ENCODE measurements around the gene QRICH1. TPM values are rescaled to one million over a fixed set of nuclear protein-coding genes. Genes with fewer than 3 reads are reported as not detected.

QRICH1 gene
- total and polyA plus RNA-seq, 2 donors (not counting 3 experiments of a cell fraction or from before 2014, with no cell fraction given) = 89.7 to 116 TPM

GRCh38 chr3:48984663-48985062 lies 109.2 kb downstream of the QRICH1 start:
- H3K9ac ChIP-seq (replicated peaks; ENCODE audit: extremely low read depth, insufficient read depth, low read length) = no peak overlapping the region
- no peak overlapping the region for H3K4me2 ChIP-seq (ENCODE audit: insufficient read depth, low read length)
- no peaks in the 10 kb centered on the region for H3K79me2 ChIP-seq (ENCODE audit: control insufficient read depth, insufficient read depth, low read length)
- intact Hi-C loops (cut with micrococcal nuclease) = no loop called here
- H3K4me3 ChIP-seq (replicated peaks in 1 of 3; ENCODE audit: insufficient read depth in 1 of 3, low read depth in 1 of 3, low read length in 3 of 3) = no peak overlapping the region
- H3K27ac ChIP-seq (ENCODE audit: insufficient read depth, low read depth, low read length) = no peak overlapping the region
- TF ChIP-seq POLR2A (IDR thresholded peaks at IDR 0.05; ENCODE audit: low read depth, low read length) = no peak
- no peak for TF ChIP-seq FOS (IDR thresholded peaks at IDR 0.05; ENCODE audit: borderline replicate concordance, insufficient read depth, low read length)
- TF ChIP-seq CTCF (IDR thresholded peaks at IDR 0.05; ENCODE audit: extremely low read depth in 1 of 2, insufficient read depth in 1 of 2, low read depth in 1 of 2, low read length in 2 of 2) = no peak
- TF ChIP-seq GATA2 (IDR thresholded peaks at IDR 0.05; ENCODE audit: insufficient read depth, insufficient read length, low read depth, low read length) = no peak
- TF ChIP-seq MAX (IDR thresholded peaks at IDR 0.05; ENCODE audit: insufficient read depth, insufficient read length) = no peak
- TF ChIP-seq JUN (IDR thresholded peaks at IDR 0.05; ENCODE audit: borderline replicate concordance, insufficient read depth, insufficient read length, low read depth) = no peak
- TF ChIP-seq EZH2 (IDR thresholded peaks at IDR 0.05; ENCODE audit: borderline replicate concordance, low read depth, low read length, severe bottlenecking) = no peak
- no peak for TF ChIP-seq POLR2AphosphoS5 (IDR thresholded peaks at IDR 0.05; ENCODE audit: insufficient read depth, low read depth, low read length)
- TF ChIP-seq MYC (IDR thresholded peaks at IDR 0.05; ENCODE audit: low read depth, low read length) = no peak
- peaks cover 12% of the 10 kb centered on the region for H3K4me1 ChIP-seq (ENCODE audit: control insufficient read depth, extremely low read depth, insufficient read depth, low read length)
- no peaks in the 10 kb centered on the region for H4K20me1 ChIP-seq (replicated peaks; ENCODE audit: control insufficient read depth, extremely low read depth, insufficient read depth, low read length)
- CTCF ChIA-PET = interaction anchor here (0.9 to 8.8 kb wide), 4 partner anchors 11 to 464 kb away, joined by 3 to 254 read pairs (median 4); partner anchors contain the start of genes QRICH1 and WDR6
- H3K9me3 ChIP-seq (replicated peaks; ENCODE audit: control insufficient read depth, insufficient read depth, low read length) = no peaks in the 10 kb centered on the region
- H3K36me3 ChIP-seq (ENCODE audit: control insufficient read depth in 2 of 2, extremely low read depth in 1 of 2, insufficient read depth in 2 of 2, low read length in 2 of 2) = peaks cover 17 to 27% of the 10 kb centered on the region in 2 experiments
- no TSS peak for BruUV-seq (replicated peaks)
- POLR2A ChIA-PET = no interaction called here
- no peaks in the 10 kb centered on the region for H3K9me1 ChIP-seq (replicated peaks; ENCODE audit: control insufficient read depth, extremely low read depth, insufficient read depth, low read length)
- H3K27me3 ChIP-seq (ENCODE audit: control insufficient read depth in 2 of 2, insufficient read depth in 2 of 2, low read length in 2 of 2) = no peaks in the 10 kb centered on the region
- H2AFZ ChIP-seq (ENCODE audit: low read depth, low read length) = no peak overlapping the region
- FAIRE-seq (peak; percentile 70), DNase-seq (ENCODE audit: low read depth, low spot score) (peak; percentile 14)
- dilution Hi-C loops (cut with MboI; ENCODE audit: extremely low pct_ligation_motif_present, low sequenced_read_pairs) = no loop called here
